CD4-positive, alpha-beta T cell treated with Interleukin-6 at 100 ng/mL for 8 hours (primary cell): Measurements from ENCODE around the gene PTPN23.

ENCODE experiments used
- DNase-seq: peaks from one replicate; pipeline ENCODE4 v3.0.0-alpha.2; 2020; ENCODE audit warnings: mixed read lengths, low spot score

Gene PTPN23

DNA sequence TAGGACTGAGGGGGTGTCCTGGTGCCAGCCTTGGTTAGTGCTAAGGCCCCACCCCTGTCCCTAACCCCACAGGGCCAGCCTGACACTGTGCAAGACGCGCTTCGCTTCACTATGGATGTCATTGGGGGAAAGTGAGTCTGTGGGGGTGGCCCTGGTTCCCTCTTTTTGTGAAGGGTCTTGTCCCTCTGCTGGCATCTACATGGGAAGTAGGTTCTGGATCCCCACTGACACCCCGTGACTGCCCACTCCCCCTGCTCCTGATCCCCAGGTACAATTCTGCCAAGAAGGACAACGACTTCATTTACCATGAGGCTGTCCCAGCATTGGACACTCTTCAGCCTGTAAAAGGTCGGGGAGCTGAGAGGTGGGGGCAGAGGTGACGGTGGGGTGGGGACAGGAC is 26.4 kb downstream of the PTPN23 start:
- no peak for DNase-seq

DNA sequence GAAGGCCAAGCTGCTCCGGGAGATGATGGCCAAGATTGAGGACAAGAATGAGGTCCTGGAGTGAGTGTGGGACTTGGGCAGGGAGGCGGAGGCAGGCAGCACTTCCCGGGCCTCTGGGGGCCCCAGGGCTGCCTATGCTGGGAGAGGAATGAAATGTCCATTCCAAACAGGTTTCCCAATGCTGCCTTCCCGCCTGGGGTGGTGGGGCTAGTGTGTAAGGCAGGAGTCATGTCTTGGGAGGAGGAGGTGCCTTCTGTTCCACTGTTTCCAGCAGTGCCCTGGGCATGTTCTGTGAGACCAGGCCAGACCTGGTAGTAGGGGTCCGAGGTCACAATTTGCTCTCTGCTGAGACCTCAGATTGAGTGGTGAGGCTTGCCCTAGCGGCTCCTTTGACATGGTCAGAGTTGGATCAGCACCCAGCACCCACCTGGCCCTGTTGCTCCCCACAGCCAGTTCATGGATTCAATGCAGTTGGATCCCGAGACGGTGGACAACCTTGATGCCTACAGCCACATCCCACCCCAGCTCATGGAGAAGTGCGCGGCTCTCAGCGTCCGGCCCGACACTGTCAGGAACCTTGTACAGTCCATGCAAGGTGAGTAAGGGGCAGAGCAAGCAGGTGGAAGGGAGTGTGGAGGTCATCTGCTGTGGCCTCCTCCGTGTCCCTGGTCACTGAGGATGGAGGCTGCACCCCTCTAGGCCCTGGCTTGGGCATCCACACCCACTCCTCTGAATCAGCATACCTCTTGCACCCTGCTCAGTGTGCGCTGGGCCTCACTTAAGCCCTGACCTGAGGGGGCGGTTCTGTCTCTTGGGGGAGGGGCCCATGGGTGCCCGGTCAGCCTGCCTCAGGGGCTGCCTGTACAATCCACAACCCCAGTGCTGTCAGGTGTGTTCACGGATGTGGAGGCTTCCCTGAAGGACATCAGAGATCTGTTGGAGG is 27.3 kb downstream of the PTPN23 start:
- no peak for DNase-seq

DNA sequence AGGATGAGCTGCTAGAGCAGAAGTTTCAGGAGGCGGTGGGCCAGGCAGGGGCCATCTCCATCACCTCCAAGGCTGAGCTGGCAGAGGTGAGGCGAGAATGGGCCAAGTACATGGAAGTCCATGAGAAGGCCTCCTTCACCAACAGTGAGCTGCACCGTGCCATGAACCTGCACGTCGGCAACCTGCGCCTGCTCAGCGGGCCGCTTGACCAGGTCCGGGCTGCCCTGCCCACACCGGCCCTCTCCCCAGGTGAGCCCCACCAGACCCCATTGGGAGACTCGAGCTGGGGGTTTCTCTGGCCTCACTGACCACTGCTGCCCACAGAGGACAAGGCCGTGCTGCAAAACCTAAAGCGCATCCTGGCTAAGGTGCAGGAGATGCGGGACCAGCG is 28.0 kb downstream of the PTPN23 start:
- DNase-seq = no peak

DNA sequence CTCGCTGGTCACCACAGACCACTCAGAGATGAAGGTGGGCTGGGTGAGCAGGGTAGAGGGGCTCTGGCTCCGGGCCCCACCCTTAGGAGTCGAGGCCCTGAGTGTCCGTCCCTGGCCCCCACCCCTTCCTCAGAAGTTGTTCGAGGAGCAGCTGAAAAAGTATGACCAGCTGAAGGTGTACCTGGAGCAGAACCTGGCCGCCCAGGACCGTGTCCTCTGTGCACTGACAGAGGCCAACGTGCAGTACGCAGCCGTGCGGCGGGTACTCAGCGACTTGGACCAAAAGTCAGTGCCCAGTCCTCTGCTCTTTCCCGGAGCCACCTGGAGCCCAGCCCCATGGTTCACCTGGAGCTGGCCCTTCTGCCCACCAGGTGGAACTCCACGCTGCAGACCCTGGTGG is 28.5 kb downstream of the PTPN23 start:
- DNase-seq = no peak

DNA sequence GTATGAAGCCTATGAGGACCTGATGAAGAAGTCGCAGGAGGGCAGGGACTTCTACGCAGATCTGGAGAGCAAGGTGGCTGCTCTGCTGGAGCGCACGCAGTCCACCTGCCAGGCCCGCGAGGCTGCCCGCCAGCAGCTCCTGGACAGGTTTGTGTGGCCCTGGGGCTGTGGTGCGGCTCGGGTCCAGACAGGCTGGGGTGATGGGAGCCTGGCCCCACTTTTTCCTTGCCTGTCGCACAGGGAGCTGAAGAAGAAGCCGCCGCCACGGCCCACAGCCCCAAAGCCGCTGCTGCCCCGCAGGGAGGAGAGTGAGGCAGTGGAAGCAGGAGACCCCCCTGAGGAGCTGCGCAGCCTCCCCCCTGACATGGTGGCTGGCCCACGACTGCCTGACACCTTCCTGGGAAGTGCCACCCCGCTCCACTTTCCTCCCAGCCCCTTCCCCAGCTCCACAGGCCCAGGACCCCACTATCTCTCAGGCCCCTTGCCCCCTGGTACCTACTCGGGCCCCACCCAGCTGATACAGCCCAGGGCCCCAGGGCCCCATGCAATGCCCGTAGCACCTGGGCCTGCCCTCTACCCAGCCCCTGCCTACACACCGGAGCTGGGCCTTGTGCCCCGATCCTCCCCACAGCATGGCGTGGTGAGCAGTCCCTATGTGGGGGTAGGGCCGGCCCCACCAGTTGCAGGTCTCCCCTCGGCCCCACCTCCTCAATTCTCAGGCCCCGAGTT is 29.0 kb downstream of the PTPN23 start:
- no peak for DNase-seq

DNA sequence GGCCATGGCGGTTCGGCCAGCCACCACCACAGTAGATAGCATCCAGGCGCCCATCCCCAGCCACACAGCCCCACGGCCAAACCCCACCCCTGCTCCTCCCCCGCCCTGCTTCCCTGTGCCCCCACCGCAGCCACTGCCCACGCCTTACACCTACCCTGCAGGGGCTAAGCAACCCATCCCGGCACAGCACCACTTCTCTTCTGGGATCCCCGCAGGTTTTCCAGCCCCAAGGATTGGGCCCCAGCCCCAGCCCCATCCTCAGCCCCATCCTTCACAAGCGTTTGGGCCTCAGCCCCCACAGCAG is 29.5 kb downstream of the PTPN23 start:
- no peak for DNase-seq

DNA sequence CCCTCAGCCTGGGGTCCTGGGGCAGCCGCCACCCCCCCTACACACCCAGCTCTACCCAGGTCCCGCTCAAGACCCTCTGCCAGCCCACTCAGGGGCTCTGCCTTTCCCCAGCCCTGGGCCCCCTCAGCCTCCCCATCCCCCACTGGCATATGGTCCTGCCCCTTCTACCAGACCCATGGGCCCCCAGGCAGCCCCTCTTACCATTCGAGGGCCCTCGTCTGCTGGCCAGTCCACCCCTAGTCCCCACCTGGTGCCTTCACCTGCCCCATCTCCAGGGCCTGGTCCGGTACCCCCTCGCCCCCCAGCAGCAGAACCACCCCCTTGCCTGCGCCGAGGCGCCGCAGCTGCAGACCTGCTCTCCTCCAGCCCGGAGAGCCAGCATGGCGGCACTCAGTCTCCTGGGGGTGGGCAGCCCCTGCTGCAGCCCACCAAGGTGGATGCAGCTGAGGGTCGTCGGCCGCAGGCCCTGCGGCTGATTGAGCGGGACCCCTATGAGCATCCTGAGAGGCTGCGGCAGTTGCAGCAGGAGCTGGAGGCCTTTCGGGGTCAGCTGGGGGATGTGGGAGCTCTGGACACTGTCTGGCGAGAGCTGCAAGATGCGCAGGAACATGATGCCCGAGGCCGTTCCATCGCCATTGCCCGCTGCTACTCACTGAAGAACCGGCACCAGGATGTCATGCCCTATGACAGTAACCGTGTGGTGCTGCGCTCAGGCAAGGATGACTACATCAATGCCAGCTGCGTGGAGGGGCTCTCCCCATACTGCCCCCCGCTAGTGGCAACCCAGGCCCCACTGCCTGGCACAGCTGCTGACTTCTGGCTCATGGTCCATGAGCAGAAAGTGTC is 30.2 kb downstream of the PTPN23 start:
- no peak for DNase-seq

DNA sequence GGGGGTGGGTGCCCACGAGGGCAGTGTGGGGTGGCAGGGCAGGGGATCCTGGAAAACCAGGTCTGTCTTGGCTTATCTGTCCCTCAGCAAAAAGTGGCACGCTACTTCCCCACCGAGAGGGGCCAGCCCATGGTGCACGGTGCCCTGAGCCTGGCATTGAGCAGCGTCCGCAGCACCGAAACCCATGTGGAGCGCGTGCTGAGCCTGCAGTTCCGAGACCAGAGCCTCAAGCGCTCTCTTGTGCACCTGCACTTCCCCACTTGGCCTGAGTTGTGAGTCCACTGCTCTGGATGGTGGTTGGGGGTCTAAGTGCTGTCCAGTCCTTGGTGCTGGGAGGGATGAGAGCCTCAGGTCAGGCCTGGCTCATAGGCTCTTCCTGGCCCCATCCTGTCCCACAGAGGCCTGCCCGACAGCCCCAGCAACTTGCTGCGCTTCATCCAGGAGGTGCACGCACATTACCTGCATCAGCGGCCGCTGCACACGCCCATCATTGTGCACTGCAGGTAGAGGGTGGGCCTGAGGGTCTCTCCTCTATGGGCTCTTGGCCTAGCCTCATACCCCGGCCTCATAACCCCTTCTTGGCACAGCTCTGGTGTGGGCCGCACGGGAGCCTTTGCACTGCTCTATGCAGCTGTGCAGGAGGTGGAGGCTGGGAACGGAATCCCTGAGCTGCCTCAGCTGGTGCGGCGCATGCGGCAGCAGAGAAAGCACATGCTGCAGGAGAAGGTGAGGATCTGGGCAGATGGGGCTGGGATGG is 31.1 kb downstream of the PTPN23 start:
- DNase-seq = no peak

DNA sequence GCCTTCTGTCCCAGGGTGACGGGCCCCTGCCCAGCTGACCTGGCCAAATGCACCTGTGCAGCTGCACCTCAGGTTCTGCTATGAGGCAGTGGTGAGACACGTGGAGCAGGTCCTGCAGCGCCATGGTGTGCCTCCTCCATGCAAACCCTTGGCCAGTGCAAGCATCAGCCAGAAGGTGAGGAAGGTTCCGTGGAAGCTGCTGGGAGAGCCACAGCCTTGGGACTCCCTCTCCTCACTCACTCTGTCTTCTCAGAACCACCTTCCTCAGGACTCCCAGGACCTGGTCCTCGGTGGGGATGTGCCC is 31.6 kb downstream of the PTPN23 start:
- DNase-seq = no peak

DNA sequence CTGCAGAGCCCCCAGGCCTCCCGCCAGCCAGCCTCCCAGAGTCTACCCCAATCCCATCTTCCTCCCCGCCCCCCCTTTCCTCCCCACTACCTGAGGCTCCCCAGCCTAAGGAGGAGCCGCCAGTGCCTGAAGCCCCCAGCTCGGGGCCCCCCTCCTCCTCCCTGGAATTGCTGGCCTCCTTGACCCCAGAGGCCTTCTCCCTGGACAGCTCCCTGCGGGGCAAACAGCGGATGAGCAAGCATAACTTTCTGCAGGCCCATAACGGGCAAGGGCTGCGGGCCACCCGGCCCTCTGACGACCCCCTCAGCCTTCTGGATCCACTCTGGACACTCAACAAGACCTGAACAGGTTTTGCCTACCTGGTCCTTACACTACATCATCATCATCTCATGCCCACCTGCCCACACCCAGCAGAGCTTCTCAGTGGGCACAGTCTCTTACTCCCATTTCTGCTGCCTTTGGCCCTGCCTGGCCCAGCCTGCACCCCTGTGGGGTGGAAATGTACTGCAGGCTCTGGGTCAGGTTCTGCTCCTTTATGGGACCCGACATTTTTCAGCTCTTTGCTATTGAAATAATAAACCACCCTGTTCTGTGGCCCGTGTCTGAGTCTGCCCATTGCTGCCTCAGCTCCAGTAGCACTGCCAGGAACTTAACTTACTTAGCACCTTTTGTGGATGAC is 32.2 kb downstream of the PTPN23 start:
- DNase-seq = no peak

DNA sequence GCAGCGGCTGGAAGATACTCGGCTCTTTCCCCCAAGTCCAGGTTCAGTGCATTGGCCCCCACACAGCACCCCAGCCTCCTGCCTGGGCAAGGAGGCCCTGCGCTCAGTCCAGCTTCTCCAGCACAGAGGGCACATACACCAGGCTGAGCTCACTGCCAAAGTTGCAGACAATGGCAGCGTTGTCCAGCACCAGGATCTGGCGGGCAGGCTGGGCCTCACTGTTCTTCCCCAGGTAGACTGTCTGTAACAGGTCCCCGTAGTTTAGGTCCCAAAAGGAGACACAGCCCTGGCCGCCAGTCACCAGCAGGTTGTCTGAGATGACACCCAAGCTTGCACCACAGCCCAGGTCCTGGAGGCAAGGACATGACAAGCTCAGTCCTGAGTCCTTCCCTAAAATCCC is 32.9 kb downstream of the PTPN23 start:
- no peak for DNase-seq

DNA sequence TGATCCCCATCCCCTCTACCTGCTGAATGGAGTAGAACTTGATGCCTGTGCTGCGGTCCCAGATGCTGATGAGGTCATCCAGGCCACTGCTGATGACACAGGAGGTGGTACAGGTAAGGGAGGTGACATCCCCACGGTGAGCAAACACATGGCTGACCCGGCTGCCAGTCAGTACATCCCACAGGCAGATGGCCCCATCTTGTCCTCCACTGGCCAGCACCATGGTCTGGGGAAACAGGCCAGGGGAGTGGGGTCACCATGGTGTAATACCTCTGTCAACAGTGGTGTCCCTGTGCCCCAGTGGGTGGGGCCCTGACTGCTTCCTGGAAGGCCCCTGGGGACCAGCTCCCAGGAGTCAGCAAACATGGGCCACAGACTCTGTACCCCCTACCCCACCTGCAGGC is 33.3 kb downstream of the PTPN23 start:
- no peak for DNase-seq

DNA sequence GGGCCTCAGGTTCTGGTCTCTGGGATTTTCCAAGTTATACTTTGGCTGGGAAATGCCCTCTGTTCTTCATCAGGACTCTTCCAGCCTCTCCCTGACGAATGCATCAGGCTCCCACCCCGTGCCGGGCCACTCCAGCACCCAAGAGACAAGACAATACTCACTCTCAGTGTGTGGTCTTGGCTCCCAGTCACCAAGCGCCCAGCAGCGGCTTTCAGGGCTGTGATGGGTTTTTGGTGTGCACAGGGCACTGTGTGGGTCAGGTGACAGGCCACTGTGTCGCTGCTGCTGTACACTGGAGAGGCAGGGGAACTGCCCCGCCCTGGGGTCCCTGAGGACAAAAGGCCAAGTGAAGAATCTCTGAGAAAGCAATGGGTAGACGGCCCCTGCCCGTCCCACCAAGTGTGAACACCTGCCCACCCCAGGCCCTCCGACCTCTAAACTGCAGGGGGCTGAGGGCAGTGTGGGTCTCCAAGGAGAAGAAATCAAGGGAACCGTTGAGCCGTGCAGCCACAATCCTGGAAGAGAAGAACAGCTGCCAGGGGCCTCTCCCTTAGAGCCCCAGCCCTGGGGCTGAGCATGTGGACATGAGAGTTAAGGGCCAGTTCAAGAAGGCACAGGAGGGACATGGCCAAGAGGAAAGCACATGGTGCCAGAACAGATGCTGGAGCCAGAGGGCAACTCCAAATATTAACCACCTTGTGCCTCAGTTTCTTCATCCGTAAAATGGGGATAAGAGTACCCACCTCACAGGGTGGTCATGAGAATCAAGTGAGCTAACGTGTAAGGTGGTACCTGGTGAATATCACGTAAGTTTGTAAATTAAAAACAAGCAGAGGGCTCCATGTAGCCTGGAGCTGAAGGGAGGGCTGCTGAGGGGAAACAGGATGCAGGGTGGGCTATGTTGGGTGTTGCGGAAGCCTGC is 34.1 kb downstream of the PTPN23 start:
- no peak for DNase-seq

DNA sequence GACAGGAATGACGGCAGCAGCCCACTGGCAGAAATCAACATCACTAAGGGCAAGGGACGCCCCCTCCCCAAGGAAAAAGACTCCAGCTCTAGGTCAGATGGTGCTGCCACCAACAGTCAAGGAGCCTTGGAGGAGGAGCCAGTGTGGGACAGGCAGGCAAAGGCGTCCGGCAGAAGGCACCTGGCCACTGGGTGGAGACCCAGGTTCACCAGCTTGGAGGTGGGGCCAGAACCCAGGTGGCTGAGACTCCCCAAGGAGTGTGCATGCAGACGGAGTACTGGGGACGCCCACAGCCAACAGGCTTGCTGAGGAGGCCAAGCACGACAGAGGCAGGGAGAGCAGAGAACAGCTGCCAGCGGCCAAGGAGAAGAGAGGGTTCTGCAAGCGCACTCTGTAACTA is 35.2 kb downstream of the PTPN23 start:
- DNase-seq = no peak

DNA sequence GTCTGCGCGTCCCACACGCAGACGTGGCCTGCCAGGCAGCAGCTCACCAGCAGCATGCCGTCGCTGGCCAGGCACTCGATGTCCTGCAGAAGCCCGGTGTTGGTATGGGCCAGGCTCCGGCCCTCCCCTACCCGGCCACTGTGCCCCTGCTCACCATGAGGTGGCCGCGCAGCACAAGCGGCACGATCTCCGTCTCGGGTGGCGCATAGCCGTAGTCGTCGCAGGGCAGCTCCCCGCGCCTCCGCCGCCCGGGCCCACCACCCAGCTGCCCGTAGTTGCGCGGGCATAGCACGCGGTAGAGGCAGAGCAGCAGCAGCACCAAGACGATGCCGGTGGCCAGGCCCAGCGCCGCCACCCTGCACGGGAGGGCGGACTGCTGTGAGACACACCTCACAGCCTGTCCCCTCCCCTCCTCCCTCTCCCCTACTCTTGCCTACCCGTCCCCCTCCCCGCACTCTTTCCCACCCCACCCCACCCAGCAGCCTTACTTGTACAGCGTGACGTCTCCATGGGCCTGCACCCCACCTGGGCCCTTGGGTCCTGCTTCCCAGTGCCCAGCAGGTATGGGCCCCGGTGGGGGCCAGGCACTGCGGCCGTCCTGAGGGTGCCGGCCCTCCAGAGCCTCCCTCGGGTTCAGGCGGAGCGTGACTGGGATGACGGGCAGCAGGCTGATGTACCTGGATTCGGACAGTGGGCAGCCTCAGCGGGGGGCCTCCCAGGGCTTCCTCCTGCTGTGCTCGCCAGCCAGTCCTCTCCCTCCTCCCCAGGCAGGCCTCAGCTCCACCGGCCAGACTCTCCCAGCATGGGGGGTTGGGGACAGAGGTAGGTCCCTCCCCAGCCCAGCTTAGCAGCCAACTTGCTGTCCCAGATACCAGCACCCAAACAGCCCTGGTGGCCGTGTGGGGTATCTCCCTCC is 37.6 kb downstream of the PTPN23 start:
- DNase-seq = no peak

DNA sequence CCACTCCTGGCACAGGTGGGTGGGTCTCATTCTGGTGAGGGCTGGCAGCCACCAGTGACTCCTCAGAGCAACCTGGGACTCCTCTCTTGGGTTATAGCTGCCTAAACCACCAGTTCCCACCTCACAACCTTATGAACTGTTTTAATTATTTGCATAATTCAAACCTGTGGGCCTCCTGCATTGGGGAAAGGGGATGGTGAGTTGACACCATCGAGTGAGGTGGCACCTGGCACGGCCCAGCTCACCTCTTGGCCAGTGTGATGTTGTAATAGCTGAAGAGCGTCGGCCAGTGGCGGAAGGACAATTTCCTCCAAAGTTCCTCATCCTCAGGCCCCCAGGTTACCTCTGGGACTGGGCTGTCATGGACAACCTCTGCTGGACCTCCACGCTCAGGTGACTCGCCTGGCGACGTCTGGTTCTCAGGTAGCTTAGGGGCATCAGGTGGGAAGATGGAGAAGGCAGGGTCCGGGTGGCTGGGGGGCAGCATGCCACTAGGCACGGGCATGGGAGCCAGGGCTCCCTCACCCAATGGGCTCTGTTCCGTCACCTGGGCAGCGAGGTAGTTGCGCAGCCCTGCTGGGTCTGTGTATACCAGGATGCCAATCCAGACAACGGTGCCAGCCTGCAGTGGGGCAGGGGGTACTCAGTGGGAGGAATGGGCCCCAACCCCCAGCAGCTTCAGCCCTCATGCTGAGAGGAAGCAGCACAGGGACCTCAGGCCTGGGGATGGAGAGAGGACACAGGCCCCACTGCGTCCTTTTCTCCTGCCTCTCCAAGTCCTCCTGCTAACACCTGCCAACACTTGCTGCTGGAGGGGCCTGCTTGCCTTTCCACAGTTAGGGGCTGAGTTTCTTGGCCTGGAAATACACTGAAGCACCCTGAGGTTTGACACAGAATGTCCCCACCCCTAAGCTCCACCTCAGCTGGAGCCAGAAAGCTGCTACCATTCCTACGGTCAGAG is 38.5 kb downstream of the PTPN23 start:
- no peak for DNase-seq

DNA sequence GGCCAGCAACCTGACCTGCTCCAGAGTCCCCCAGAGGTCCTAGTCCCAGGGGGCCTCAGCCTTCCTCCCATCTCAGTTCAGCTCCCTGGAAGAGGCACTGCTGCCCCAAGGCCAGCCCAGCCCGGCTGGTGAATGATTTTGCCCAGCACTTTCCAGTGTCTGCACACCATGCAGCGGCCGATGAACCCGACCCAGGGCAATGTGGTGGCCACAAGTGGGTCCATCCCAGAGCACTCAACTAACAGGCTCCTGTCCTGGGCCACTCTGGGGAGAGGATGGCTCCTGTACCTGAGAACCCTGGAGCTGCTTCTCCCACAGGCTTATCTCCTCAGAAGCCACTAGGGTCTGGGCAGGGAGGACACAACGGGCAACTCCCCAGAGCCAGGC is 39.2 kb downstream of the PTPN23 start:
- DNase-seq = no peak
